CD4-positive, alpha-beta T cell (primary cell): ENCODE results near the gene CAP2. TPM values are rescaled to one million over a fixed set of nuclear protein-coding genes. Genes with fewer than 3 reads are reported as not detected.

Source experiments
- ATAC-seq: fragments of 200-7000 bp; cut with Tn5 transposase; one replicate; pipeline ENCODE4 v1.10.0; 2022; ENCODE audit warnings: mild to moderate bottlenecking; ENCODE audit not compliant: poor library complexity
- CTCF ChIA-PET: fragments of 350-600 bp; sonication (Branson Sonifier 250); formaldehyde crosslinking; loops from one replicate; lab custom pipeline; 2021; ENCODE audit warnings: antibody characterized with exemption, inconsistent platforms; lab: Charles Lee
- POLR2A ChIA-PET: fragments of 350-600 bp; sonication (Branson Sonifier 250); formaldehyde crosslinking; loops from one replicate; lab custom pipeline; 2021; ENCODE audit warnings: antibody characterized with exemption, inconsistent platforms; lab: Charles Lee
- DNase-seq, 14 experiments: peaks; one replicate each; pipeline ENCODE4 v3.0.0-alpha.2; 2013 to 2020; ENCODE audit warnings: mixed read lengths in 2 of 14
- H3K27ac ChIP-seq, 2 donors: one replicate each; pipeline versions ENCODE4 v1.5.1 to v1.7.0; 2013; ENCODE audit warnings: low read length in 2 of 2, low read depth in 1 of 2, mild to moderate bottlenecking in 1 of 2
- H3K27me3 ChIP-seq, 2 experiments: 1 replicate in 1 of 2; 2 replicates in 1 of 2; pipeline versions ENCODE4 v1.6.1 to v1.7.0; 2013; ENCODE audit warnings: low read length in 2 of 2, control low read depth in 1 of 2, mild to moderate bottlenecking in 1 of 2, moderate library complexity in 1 of 2; ENCODE audit not compliant: insufficient read depth in 2 of 2, control insufficient read depth in 1 of 2
- H3K36me3 ChIP-seq: one replicate; pipeline ENCODE4 v1.6.1; 2013; ENCODE audit warnings: low read length, control low read depth; ENCODE audit not compliant: insufficient read depth
- H3K4me1 ChIP-seq: one replicate; pipeline ENCODE4 v1.6.1; 2013; ENCODE audit warnings: low read length, control low read depth; ENCODE audit not compliant: insufficient read depth
- H3K4me3 ChIP-seq: one replicate; pipeline ENCODE4 v1.5.1; 2013; ENCODE audit warnings: mild to moderate bottlenecking, low read length, moderate library complexity
- H3K9me3 ChIP-seq, 2 experiments: 1 replicate in 1 of 2; 2 replicates in 1 of 2; pipeline versions ENCODE4 v1.6.1 to v1.7.0; 2013; ENCODE audit warnings: low read length in 2 of 2, mild to moderate bottlenecking in 2 of 2, control low read depth in 1 of 2, moderate library complexity in 1 of 2; ENCODE audit not compliant: control insufficient read depth in 1 of 2, insufficient read depth in 1 of 2
- H3K27ac Mint-ChIP-seq: one replicate; pipeline ENCODE4 v1.8.0; 2020; ENCODE audit warnings: mixed read lengths
- H3K27me3 Mint-ChIP-seq: one replicate; pipeline ENCODE4 v1.8.0; 2021; ENCODE audit warnings: mixed read lengths
- H3K36me3 Mint-ChIP-seq: one replicate; pipeline ENCODE4 v1.8.0; 2021; ENCODE audit warnings: low read depth, mixed read lengths
- H3K4me1 Mint-ChIP-seq: one replicate; pipeline ENCODE4 v1.8.0; 2021; ENCODE audit warnings: low read depth, mixed read lengths
- H3K4me3 Mint-ChIP-seq: one replicate; pipeline ENCODE4 v1.8.0; 2020; ENCODE audit warnings: mild to moderate bottlenecking, mixed read lengths
- H3K9me3 Mint-ChIP-seq: one replicate; pipeline ENCODE4 v1.8.0; 2020; ENCODE audit warnings: mixed read lengths
- intact Hi-C, 2 experiments: fragments of 100-400 bp; cut with DNase I in 1 of 2; cut with micrococcal nuclease in 1 of 2; formaldehyde crosslinking; loops; one replicate each; pipeline versions ENCODE4 v1.15.1 to v1.9.0; 2023 to 2025; cut with DNase I, micrococcal nuclease
- total RNA-seq, 174 experiments: library from RNA in 2 of 174; stranded (reverse) in 2 of 174; gene quantifications; one replicate each; pipeline ENCODE4 v1.2.3 and lab custom pipeline; 2021 to 2026
- TF ChIP-seq, protein P1 (sequence below): fragments of 200-600 bp; IDR thresholded peaks from one replicate; pipeline ENCODE4 v1.8.0; 2022; ENCODE audit warnings: antibody characterized with exemption, mild to moderate bottlenecking

CAP2 gene
- total RNA-seq, 2 experiments from 2014 or later = not detected

DNA sequence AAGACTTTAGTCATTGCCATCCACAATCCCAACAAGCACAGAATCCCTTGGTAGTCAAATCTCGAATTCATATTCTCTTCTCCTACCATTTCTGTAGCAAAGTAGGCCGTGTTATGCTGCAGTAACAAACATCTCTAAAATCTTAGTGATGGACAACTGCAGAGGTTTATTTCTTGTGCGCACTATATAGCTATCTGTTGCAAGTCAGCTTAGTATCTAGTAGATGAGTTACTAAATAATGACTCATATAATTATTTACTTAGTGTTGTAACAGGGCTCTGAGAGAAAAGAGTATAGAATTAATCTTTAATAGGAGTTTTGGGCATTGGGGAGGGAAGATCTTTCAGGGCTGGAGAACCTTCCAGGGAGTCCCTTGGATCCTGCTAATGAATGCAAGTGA is 73.3 kb downstream of the CAP2 start:
- Histone ChIP-seq H3K4me1 (no peaks in the 10 kb centered on the region), H3K27me3 (no peaks in the 10 kb centered on the region), H3K36me3 (no peaks in the 10 kb centered on the region), H3K9me3 (no peaks in the 10 kb centered on the region), H3K27ac (no peak overlapping the region), H3K4me3 (no peak overlapping the region)
- Mint-ChIP-seq H3K4me3 (no peak overlapping the region), H3K4me1 (no peaks in the 10 kb centered on the region), H3K27me3 (peaks cover 7% of the 10 kb centered on the region), H3K9me3 (no peaks in the 10 kb centered on the region), H3K27ac (no peak overlapping the region), H3K36me3 (no peaks in the 10 kb centered on the region)
- POLR2A ChIA-PET = no interaction called here
- TF ChIP-seq, protein P1, sequence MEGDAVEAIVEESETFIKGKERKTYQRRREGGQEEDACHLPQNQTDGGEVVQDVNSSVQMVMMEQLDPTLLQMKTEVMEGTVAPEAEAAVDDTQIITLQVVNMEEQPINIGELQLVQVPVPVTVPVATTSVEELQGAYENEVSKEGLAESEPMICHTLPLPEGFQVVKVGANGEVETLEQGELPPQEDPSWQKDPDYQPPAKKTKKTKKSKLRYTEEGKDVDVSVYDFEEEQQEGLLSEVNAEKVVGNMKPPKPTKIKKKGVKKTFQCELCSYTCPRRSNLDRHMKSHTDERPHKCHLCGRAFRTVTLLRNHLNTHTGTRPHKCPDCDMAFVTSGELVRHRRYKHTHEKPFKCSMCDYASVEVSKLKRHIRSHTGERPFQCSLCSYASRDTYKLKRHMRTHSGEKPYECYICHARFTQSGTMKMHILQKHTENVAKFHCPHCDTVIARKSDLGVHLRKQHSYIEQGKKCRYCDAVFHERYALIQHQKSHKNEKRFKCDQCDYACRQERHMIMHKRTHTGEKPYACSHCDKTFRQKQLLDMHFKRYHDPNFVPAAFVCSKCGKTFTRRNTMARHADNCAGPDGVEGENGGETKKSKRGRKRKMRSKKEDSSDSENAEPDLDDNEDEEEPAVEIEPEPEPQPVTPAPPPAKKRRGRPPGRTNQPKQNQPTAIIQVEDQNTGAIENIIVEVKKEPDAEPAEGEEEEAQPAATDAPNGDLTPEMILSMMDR = no peak
- CTCF ChIA-PET = no interaction called here
- ATAC-seq (no peak), DNase-seq (no peak)
- intact Hi-C loops = no loop called here

DNA sequence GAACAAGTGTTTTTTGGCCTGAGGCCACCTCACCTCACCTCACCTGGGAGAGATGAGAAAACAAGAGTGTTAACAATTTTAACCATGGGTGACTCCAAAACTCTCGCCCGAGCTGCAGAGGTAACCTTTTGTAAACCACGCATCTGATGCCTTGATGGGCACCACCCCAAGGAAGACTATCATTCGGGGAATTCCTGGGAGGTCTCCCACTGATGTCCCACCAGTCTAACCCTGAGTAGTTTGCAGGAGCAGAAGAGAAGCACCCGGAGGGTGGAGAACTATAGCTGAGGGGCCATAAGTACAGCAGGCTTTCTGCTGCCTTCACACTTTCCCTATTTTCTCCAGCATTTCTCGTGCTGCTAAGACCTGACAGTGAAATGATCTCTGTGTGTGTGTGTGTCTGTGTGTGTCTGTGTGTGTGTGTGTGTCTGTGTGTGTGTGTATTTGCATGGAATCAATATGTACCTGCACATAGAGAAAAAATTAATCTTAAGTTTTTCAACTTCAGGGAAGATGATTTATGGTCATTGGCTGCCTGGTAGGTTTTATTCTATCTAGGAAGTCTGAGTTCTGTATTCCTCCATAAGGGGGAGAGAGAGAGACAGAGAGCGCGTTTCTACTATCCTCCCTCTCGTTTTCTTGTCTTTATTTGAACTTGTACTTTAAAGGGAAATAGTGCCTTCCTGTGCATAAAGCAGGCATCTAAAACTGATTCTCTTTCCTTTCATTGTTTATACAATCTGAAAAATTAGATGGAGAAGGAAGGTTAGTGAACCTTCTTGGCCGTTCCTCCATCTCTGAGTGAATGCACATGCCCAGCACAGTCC is 75.8 kb downstream of the CAP2 start:
- no peak for DNase-seq
- ATAC-seq = no peak
- Mint-ChIP-seq H3K4me1 (no peaks in the 10 kb centered on the region), H3K4me3 (no peak overlapping the region), H3K27me3 (peaks cover 3% of the 10 kb centered on the region), H3K36me3 (no peaks in the 10 kb centered on the region), H3K9me3 (no peaks in the 10 kb centered on the region), H3K27ac (no peak overlapping the region)
- no peaks in the 10 kb centered on the region for H3K27me3 ChIP-seq
- intact Hi-C loops = no loop called here
- H3K4me3 ChIP-seq = no peak overlapping the region
- H3K27ac ChIP-seq = no peak overlapping the region
- ChIA-PET CTCF (no interaction called here), POLR2A (no interaction called here)
- no peaks in the 10 kb centered on the region for H3K9me3 ChIP-seq
- TF ChIP-seq, protein P1 = no peak
- H3K36me3 ChIP-seq = no peaks in the 10 kb centered on the region
- H3K4me1 ChIP-seq = no peaks in the 10 kb centered on the region

DNA sequence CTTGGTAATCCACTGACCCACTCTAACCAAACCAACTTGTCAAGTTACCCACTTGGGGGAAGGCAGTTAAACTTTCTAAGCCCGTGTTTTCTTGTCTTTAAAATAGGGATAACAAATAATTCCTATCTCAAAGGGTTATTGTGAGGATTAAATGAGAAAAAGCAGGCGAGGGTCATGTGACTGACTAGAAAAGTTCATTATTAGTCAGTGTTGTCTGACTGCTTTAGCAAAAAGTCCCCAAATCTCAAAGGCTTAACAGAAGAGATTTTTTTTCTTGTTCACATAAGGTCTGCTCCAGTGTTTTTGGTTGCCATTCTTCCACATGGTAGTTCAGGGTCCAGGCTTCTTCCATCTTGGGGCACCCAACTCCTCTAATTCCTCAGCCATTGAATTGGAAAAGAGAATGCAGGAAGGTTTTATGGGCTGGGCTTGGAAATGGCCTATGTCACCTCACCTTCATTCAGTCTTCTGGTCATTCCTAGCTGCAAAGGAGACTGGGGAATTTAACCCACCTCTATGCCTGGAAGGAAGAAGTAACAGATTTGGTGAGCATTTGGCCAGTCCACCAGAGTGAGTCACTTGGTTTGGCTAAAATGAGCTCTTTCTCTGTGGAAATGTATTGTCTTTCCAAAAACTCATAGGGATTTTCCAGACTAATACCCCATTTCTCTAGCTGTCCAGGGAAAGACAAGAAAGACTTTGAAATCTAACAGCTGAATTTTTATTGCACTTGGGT is 77.0 kb downstream of the CAP2 start:
- Mint-ChIP-seq H3K4me1 (no peaks in the 10 kb centered on the region), H3K36me3 (no peaks in the 10 kb centered on the region), H3K4me3 (no peak overlapping the region), H3K9me3 (no peaks in the 10 kb centered on the region), H3K27me3 (peaks cover 3% of the 10 kb centered on the region), H3K27ac (no peak overlapping the region)
- ChIA-PET CTCF (no interaction called here), POLR2A (no interaction called here)
- H3K27me3 ChIP-seq = peaks cover 0 to 4% of the 10 kb centered on the region in 2 experiments
- H3K36me3 ChIP-seq = no peaks in the 10 kb centered on the region
- H3K4me3 ChIP-seq = no peak overlapping the region
- intact Hi-C loops = no loop called here
- H3K9me3 ChIP-seq = no peaks in the 10 kb centered on the region
- H3K27ac ChIP-seq = no peak overlapping the region
- ATAC-seq = no peak
- H3K4me1 ChIP-seq = no peaks in the 10 kb centered on the region
- no peak for DNase-seq
- TF ChIP-seq, protein P1 = no peak
